GM23338 (cell line): Measurements from ENCODE around the gene KCNK3.

Experiments used
- POLR2AphosphoS5 ChIP-seq: IDR thresholded peaks from 2 replicates; pipeline ENCODE4 v1.6.1; 2016; ENCODE audit warnings: antibody characterized with exemption, low read depth
- TF ChIP-seq, protein P1 (sequence below), 2 experiments: fragments of 200-600 bp in 1 of 2; sonication (generic) in 1 of 2; conservative IDR thresholded peaks; 2 replicates each; pipeline versions ENCODE4 v1.5.1 to v1.6.1; 2016 to 2017; ENCODE audit warnings: antibody characterized with exemption in 2 of 2, low read depth in 2 of 2, mild to moderate bottlenecking in 2 of 2, moderate library complexity in 1 of 2

DNA sequence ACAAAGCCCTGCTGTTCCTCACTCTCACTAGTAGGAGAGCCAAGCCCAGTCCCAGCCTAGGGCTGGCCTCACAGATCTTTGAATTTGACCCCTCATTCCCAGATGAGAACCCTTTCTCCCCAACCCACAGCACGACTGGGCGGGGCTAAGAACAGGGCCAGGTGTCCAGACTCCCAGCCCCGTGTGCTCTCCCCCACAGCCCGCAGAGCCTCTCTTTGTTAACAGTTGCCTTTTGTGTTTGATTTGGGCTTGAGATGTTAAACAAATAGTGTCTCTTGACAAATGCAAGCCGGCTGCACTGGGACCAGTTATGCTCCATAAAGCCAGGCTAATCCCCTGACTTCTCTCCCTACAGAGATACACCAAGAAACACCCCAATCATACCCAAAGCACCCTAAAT is 4.7 kb upstream of the KCNK3 start:
- TF ChIP-seq, protein P1, sequence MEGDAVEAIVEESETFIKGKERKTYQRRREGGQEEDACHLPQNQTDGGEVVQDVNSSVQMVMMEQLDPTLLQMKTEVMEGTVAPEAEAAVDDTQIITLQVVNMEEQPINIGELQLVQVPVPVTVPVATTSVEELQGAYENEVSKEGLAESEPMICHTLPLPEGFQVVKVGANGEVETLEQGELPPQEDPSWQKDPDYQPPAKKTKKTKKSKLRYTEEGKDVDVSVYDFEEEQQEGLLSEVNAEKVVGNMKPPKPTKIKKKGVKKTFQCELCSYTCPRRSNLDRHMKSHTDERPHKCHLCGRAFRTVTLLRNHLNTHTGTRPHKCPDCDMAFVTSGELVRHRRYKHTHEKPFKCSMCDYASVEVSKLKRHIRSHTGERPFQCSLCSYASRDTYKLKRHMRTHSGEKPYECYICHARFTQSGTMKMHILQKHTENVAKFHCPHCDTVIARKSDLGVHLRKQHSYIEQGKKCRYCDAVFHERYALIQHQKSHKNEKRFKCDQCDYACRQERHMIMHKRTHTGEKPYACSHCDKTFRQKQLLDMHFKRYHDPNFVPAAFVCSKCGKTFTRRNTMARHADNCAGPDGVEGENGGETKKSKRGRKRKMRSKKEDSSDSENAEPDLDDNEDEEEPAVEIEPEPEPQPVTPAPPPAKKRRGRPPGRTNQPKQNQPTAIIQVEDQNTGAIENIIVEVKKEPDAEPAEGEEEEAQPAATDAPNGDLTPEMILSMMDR (conservative IDR thresholded peaks at IDR 0.05; ENCODE audit: low read depth in 2 of 2): no peak
- TF ChIP-seq POLR2AphosphoS5: no peak
